HCT116 (cell line): ENCODE results near the gene PRKN. TPM values are rescaled to one million over a fixed set of nuclear protein-coding genes. Genes with fewer than 3 reads are reported as not detected.

Experiments used
- ATAC-seq: fragments of 200-7000 bp; cut with Tn5 transposase; 2 replicates; pipeline ENCODE4 v1.9.1; 2020; ENCODE audit warnings: mild to moderate bottlenecking, moderate library complexity
- BruUV-seq: library from RNA; stranded (reverse); fragments of 400-500 nt; replicated peaks from 2 replicates; lab custom pipeline; 2021; lab: Mats Ljungman, UMichigan
- CTCF ChIA-PET: fragments of 300-600 bp; sonication (Branson Sonifier 250); formaldehyde crosslinking; loops from one replicate; lab custom pipeline; 2021; ENCODE audit warnings: antibody characterized with exemption; lab: Charles Lee
- POLR2A ChIA-PET: fragments of 300-600, 350-600 bp; sonication (Branson Sonifier 250); formaldehyde crosslinking; loops from one replicate; lab custom pipeline; 2021; ENCODE audit warnings: antibody characterized with exemption; lab: Charles Lee
- RAD21 ChIA-PET, 2 experiments: fragments of 300-600 bp; sonication (Branson Sonifier 250); formaldehyde crosslinking; loops; one replicate each; lab custom pipeline; 2023; ENCODE audit warnings: low total read pairs in 2 of 2; ENCODE audit not compliant: uncharacterized antibody in 2 of 2, unreplicated experiment in 2 of 2, low non-redundant PET in 1 of 2; lab: Charles Lee
- DNase-seq: peaks from one replicate; pipeline ENCODE4 v3.0.0-alpha.2; 2010; ENCODE audit warnings: low read depth, low spot score
- H2AFZ ChIP-seq: fragments of 200-600 bp; shearing (Covaris generic), sonication (generic); 2 replicates; pipeline ENCODE4 v1.6.1; 2017; ENCODE audit warnings: low read depth, mixed run types, mixed read lengths, antibody characterized with exemption, low read length; ENCODE audit not compliant: poor library complexity, severe bottlenecking
- H3K27ac ChIP-seq: 2 replicates; pipeline ENCODE4 v1.5.1; 2012; ENCODE audit warnings: low read depth, low read length
- H3K27me3 ChIP-seq: fragments of 200-600 bp; sonication (generic); 2 replicates; pipeline ENCODE4 v1.6.1; 2016; ENCODE audit warnings: mixed run types, low read length, mixed read lengths; ENCODE audit not compliant: insufficient read depth
- H3K36me3 ChIP-seq, 2 experiments: fragments of 200-500 bp in 1 of 2; fragments of 200-600 bp in 1 of 2; sonication (Bioruptor generic) in 1 of 2; sonication (generic) in 1 of 2; 2 replicates each; pipeline versions ENCODE4 v1.5.1 to v1.6.1; 2014 to 2016; ENCODE audit warnings: low read length in 2 of 2, inconsistent platforms in 1 of 2, mixed read lengths in 1 of 2, mixed run types in 1 of 2; ENCODE audit not compliant: insufficient read depth in 2 of 2, control insufficient read depth in 1 of 2
- H3K4me1 ChIP-seq, 2 experiments: fragments of 200-600 bp in 1 of 2; sonication (generic) in 1 of 2; 2 replicates each; pipeline versions ENCODE4 v1.5.1 to v1.6.1; 2012 to 2017; ENCODE audit warnings: low read length in 2 of 2, inconsistent platforms in 1 of 2, mild to moderate bottlenecking in 1 of 2, mixed read lengths in 1 of 2, mixed run types in 1 of 2, moderate library complexity in 1 of 2; ENCODE audit not compliant: insufficient read depth in 2 of 2, control insufficient read depth in 1 of 2
- H3K4me2 ChIP-seq: fragments of 200-600 bp; sonication (generic); 2 replicates; pipeline ENCODE4 v1.6.1; 2017; ENCODE audit warnings: mixed run types, low read length, mixed read lengths
- H3K4me3 ChIP-seq, 2 experiments: fragments of 200-600 bp in 1 of 2; sonication (generic) in 1 of 2; replicated peaks in 1 of 2; 2 replicates each; pipeline ENCODE4 v1.5.1; 2011 to 2016; ENCODE audit warnings: low read length in 2 of 2, control low read depth in 1 of 2, low read depth in 1 of 2, mild to moderate bottlenecking in 1 of 2, mixed read lengths in 1 of 2, mixed run types in 1 of 2
- H3K79me2 ChIP-seq: fragments of 200-600 bp; sonication (generic); 2 replicates; pipeline ENCODE4 v1.6.1; 2017; ENCODE audit warnings: mild to moderate bottlenecking, mixed run types, low read length, moderate library complexity, mixed read lengths; ENCODE audit not compliant: insufficient read depth
- H3K9ac ChIP-seq: fragments of 200-600 bp; sonication (generic); 2 replicates; pipeline ENCODE4 v1.6.1; 2016; ENCODE audit warnings: low read length, mixed read lengths
- H3K9me2 ChIP-seq: fragments of 200-600 bp; sonication (generic), shearing (Covaris generic); 2 replicates; pipeline ENCODE4 v1.6.1; 2017; ENCODE audit warnings: mixed run types, mild to moderate bottlenecking, moderate library complexity; ENCODE audit not compliant: insufficient read depth
- H3K9me3 ChIP-seq, 2 experiments: fragments of 200-500 bp in 1 of 2; fragments of 200-600 bp in 1 of 2; sonication (Bioruptor generic) in 1 of 2; sonication (generic) in 1 of 2; 2 replicates each; pipeline ENCODE4 v1.6.1; 2014 to 2017; ENCODE audit warnings: low read length in 2 of 2, mixed read lengths in 2 of 2, inconsistent platforms in 1 of 2, low read depth in 1 of 2, mild to moderate bottlenecking in 1 of 2, mixed run types in 1 of 2, moderate library complexity in 1 of 2; ENCODE audit not compliant: control insufficient read depth in 1 of 2, insufficient read depth in 1 of 2
- H4K20me1 ChIP-seq: fragments of 200-600 bp; sonication (generic), shearing (Covaris generic); 2 replicates; pipeline ENCODE4 v1.6.1; 2017; ENCODE audit warnings: mixed run types, mild to moderate bottlenecking, moderate library complexity; ENCODE audit not compliant: insufficient read depth
- ELF1 ChIP-seq: IDR thresholded peaks from 2 replicates; pipeline ENCODE4 v1.6.1; 2012; ENCODE audit warnings: low read depth, borderline replicate concordance
- FOSL1 ChIP-seq: IDR thresholded peaks from 2 replicates; pipeline ENCODE4 v1.6.1; 2012; ENCODE audit warnings: low read depth
- POLR2A ChIP-seq: IDR thresholded peaks from 2 replicates; pipeline ENCODE4 v1.7.0; 2011; ENCODE audit warnings: borderline replicate concordance; ENCODE audit not compliant: insufficient read depth, insufficient read length; ENCODE audit errors: extremely low read depth
- POLR2AphosphoS5 ChIP-seq: IDR thresholded peaks from 2 replicates; pipeline ENCODE4 v1.6.1; 2011; ENCODE audit warnings: mild to moderate bottlenecking, low read depth, low read length, moderate library complexity
- REST ChIP-seq: IDR thresholded peaks from 2 replicates; pipeline ENCODE4 v1.6.1; 2012; ENCODE audit warnings: low read depth
- SIN3A ChIP-seq: IDR thresholded peaks from 2 replicates; pipeline ENCODE4 v1.6.1; 2012; ENCODE audit warnings: low read depth
- ZBTB33 ChIP-seq: IDR thresholded peaks from 2 replicates; pipeline ENCODE4 v1.6.1; 2011; ENCODE audit warnings: mild to moderate bottlenecking, low read length, moderate library complexity; ENCODE audit not compliant: insufficient replicate concordance; ENCODE audit errors: extremely low read depth
- intact Hi-C: fragments of 100-400 bp; cut with micrococcal nuclease; formaldehyde crosslinking; loops from 2 replicates; pipeline ENCODE4 v1.10.0; 2022
- total RNA-seq: library from RNA; stranded (reverse); gene quantifications from one replicate; pipeline ENCODE4 v1.2.1, GENCODE V29; 2021; ENCODE audit not compliant: unreplicated experiment

Gene PRKN
- total RNA-seq, 1 experiment from 2014 or later = 2.6 TPM

DNA sequence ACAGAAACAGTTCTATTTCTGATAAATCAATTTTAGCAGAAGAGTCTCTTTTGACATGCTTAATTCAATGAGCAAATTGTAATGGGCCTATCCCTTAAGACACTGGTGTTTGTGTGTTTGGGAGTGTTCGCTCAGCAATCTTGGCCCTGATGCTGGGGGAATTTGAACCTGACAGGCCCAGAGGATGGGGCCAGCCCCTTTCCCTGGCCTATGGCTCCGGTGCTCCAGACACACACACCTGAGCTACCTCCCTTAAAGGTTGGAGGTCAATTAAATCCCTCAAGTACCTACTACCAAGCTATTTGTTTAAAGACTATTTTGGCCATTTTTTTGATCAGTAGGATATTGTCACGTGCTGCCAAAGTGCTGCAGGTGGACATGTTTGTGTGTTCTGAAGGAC is 549.3 kb downstream of the PRKN start:
- H2AFZ ChIP-seq = no peak overlapping the region
- H3K79me2 ChIP-seq = no peaks in the 10 kb centered on the region
- no peaks in the 10 kb centered on the region for H3K36me3 ChIP-seq
- no peak overlapping the region for H3K4me2 ChIP-seq
- H3K27ac ChIP-seq = no peak overlapping the region
- ChIA-PET CTCF (no interaction called here), POLR2A (no interaction called here), RAD21 (no interaction called here)
- intact Hi-C loops = no loop called here
- no peaks in the 10 kb centered on the region for H4K20me1 ChIP-seq
- no peaks in the 10 kb centered on the region for H3K9me2 ChIP-seq
- ATAC-seq = no peak
- no TSS peak for BruUV-seq
- no peak for DNase-seq
- H3K4me3 ChIP-seq = no peak overlapping the region
- no peaks in the 10 kb centered on the region for H3K27me3 ChIP-seq
- no peak overlapping the region for H3K9ac ChIP-seq
- no peaks in the 10 kb centered on the region for H3K9me3 ChIP-seq
- H3K4me1 ChIP-seq = no peaks in the 10 kb centered on the region
- TF ChIP-seq POLR2AphosphoS5 (no peak), ZBTB33 (no peak), POLR2A (no peak), FOSL1 (no peak), SIN3A (no peak), REST (no peak), ELF1 (no peak)
